ENCODE results near the gene POLH.
"Not testable (repeated sequence)": the region's sequence is repeated elsewhere in the genome, so short reads cannot be mapped to it uniquely, and the experiment has no call there.

- not testable (repeated sequence) for TF ChIP-seq CTCF (IDR thresholded peaks at IDR 0.05); EZH2phosphoT487 (IDR thresholded peaks at IDR 0.05; ENCODE audit: borderline replicate concordance, low read depth); YY1 (IDR thresholded peaks at IDR 0.05; ENCODE audit: low read depth); CHD2 (IDR thresholded peaks at IDR 0.05; ENCODE audit: low read length, partially characterized antibody); MXI1 (IDR thresholded peaks at IDR 0.05; ENCODE audit: low read depth, low read length)
- TF ChIP-seq, protein P1, sequence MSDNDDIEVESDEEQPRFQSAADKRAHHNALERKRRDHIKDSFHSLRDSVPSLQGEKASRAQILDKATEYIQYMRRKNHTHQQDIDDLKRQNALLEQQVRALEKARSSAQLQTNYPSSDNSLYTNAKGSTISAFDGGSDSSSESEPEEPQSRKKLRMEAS (IDR thresholded peaks at IDR 0.05; ENCODE audit: low read depth): not testable (repeated sequence)
- TF ChIP-seq, protein P2, sequence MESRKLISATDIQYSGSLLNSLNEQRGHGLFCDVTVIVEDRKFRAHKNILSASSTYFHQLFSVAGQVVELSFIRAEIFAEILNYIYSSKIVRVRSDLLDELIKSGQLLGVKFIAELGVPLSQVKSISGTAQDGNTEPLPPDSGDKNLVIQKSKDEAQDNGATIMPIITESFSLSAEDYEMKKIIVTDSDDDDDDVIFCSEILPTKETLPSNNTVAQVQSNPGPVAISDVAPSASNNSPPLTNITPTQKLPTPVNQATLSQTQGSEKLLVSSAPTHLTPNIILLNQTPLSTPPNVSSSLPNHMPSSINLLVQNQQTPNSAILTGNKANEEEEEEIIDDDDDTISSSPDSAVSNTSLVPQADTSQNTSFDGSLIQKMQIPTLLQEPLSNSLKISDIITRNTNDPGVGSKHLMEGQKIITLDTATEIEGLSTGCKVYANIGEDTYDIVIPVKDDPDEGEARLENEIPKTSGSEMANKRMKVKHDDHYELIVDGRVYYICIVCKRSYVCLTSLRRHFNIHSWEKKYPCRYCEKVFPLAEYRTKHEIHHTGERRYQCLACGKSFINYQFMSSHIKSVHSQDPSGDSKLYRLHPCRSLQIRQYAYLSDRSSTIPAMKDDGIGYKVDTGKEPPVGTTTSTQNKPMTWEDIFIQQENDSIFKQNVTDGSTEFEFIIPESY (IDR thresholded peaks at IDR 0.05; ENCODE audit: borderline replicate concordance, low read depth): not testable (repeated sequence)
Measured at GRCh38 chr6:43662948-43663347, 87.0 kb downstream of the POLH start.

Data from SK-N-SH (cell line).